ENCODE measurements around the gene MYRF.

DNA sequence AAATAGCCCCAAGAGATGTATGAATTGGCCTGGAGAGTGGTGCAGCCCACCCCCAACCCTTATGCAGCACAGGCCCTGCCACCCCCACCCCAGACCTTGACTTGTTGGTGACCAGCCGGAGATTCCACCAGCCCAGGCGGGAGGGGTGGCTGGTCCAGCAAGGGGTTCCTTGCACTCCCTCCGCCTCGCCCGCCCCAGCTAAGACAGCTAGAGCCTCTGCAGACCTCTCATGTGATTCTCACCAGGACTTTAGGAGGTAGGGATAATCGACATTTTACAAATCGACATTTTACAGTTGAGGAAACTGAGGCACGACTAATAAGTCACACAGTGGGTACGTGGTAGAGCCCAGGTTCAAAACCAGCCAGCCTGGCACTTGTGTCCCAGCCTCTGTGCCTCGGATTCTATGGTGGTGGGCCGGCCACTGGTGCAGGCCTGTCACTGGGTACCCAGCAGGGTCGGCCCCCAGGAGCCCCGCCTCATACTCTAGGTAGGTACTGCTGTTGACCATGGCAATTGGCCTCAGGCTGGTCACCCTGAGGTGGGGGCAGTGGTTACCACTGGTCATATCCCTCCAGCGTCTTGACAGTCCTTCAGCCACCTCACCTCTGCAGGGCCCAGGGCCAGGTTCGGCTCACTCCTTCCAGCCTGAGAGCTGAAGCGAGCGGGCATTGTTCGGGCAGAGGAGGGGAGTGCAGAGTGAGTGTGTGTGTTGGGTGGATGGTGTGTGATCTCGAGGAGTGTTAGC, 35.0 kb upstream of the MYRF start:
- TF ChIP-seq, protein P1, sequence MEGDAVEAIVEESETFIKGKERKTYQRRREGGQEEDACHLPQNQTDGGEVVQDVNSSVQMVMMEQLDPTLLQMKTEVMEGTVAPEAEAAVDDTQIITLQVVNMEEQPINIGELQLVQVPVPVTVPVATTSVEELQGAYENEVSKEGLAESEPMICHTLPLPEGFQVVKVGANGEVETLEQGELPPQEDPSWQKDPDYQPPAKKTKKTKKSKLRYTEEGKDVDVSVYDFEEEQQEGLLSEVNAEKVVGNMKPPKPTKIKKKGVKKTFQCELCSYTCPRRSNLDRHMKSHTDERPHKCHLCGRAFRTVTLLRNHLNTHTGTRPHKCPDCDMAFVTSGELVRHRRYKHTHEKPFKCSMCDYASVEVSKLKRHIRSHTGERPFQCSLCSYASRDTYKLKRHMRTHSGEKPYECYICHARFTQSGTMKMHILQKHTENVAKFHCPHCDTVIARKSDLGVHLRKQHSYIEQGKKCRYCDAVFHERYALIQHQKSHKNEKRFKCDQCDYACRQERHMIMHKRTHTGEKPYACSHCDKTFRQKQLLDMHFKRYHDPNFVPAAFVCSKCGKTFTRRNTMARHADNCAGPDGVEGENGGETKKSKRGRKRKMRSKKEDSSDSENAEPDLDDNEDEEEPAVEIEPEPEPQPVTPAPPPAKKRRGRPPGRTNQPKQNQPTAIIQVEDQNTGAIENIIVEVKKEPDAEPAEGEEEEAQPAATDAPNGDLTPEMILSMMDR (IDR thresholded peaks at IDR 0.05): no peak
- TF ChIP-seq EZH2 (IDR thresholded peaks at IDR 0.05) (no peak), EZH2phosphoT487 (IDR thresholded peaks at IDR 0.05) (no peak)

Measured in neural progenitor cell (in vitro differentiated cells).